ENCODE data around the gene CFI. TPM values are rescaled to one million over a fixed set of nuclear protein-coding genes. Genes with fewer than 3 reads are reported as not detected.

The CFI gene
- total and polyA plus RNA-seq, 2 of the 4 experiments (the other 2 are of a cell fraction), result 0.12 to 0.18 TPM

- peaks cover 20 to 31% of the 10 kb centered on the region in 2 experiments; a peak in 3 of 4 replicates for H3K79me1 ChIP-seq (ENCODE audit: low read depth in 1 of 2, low read length in 2 of 2)
- ChIA-PET CTCF (no interaction called here), POLR2A (ENCODE audit: unreplicated experiment) (no interaction called here)
- H2BK20ac ChIP-seq (ENCODE audit: low read depth, low read length), result no peak overlapping the region
- H3K4me1 ChIP-seq (ENCODE audit: control insufficient read depth, insufficient read depth, low read length), result 0 out of 2 replicates have a peak, but pooled peaks cover 1% of the 10 kb centered on the region
- no peaks in the 10 kb centered on the region for H4K20me1 ChIP-seq (ENCODE audit: insufficient read depth, low read length)
- no CpG with 5 or more reads among the region's 4 CpGs for WGBS, 2 experiments (ENCODE audit: extremely low coverage in 2 of 2, insufficient read length in 1 of 2)
- intact Hi-C loops (cut with micrococcal nuclease) (no loop called here), in situ Hi-C loops (cut with MboI; ENCODE audit: low sequenced_read_pairs) (loop anchor here (10.0 kb wide), 3 partner anchors 113 to 393 kb away; partner anchors contain the start of gene CASP6), dilution Hi-C loops (cut with HindIII; ENCODE audit: low sequenced_read_pairs, unreplicated experiment) (no loop called here)
- H2AK9ac ChIP-seq (replicated peaks; ENCODE audit: low read depth, low read length, poor library complexity), result no peak overlapping the region
- H3K27ac ChIP-seq (ENCODE audit: insufficient read depth, low read length), result no peak overlapping the region
- no TSS peak for BruUV-seq (replicated peaks)
- H3K36me3 ChIP-seq (ENCODE audit: control insufficient read depth, insufficient read depth, low read length), result peaks cover 12% of the 10 kb centered on the region
- ATAC-seq (ENCODE audit: low read depth), result no peak
- H2BK5ac ChIP-seq (ENCODE audit: low read depth, low read length, poor library complexity, severe bottlenecking), result no peak overlapping the region
- H3K9me1 ChIP-seq (ENCODE audit: insufficient read depth, low read length), result no peaks in the 10 kb centered on the region
- no peak overlapping the region for H3K4me3 ChIP-seq (ENCODE audit: insufficient read depth, low read depth, low read length)
- no peak overlapping the region for H2BK120ac ChIP-seq (ENCODE audit: low read depth, low read length)
- no peak overlapping the region for H2BK15ac ChIP-seq (ENCODE audit: low read depth, low read length)
- no peak overlapping the region for H3K23ac ChIP-seq (ENCODE audit: low read depth, low read length)
- no peak overlapping the region for H3K14ac ChIP-seq (replicated peaks; ENCODE audit: low read depth, low read length)
- no peak overlapping the region for H3K4ac ChIP-seq (ENCODE audit: low read depth, low read length)
- H3K9ac ChIP-seq (ENCODE audit: low read depth, low read length), result no peak overlapping the region
- no peak overlapping the region for H4K8ac ChIP-seq (ENCODE audit: low read depth in 2 of 2, low read length in 2 of 2)
- H3K56ac ChIP-seq (ENCODE audit: extremely low read depth, insufficient read depth, low read length), result no peak overlapping the region
- no peak overlapping the region for H2AK5ac ChIP-seq (ENCODE audit: low read depth, low read length)
- no peak for DNase-seq
- no peak overlapping the region for H3K18ac ChIP-seq (ENCODE audit: low read depth, low read length)
- no peak overlapping the region for H4K91ac ChIP-seq (ENCODE audit: insufficient read depth, low read depth, low read length)
- no peak overlapping the region for H2AFZ ChIP-seq (replicated peaks; ENCODE audit: low read length, poor library complexity)
- H3K9me3 ChIP-seq (ENCODE audit: control insufficient read depth, insufficient read depth, low read length), result no peaks in the 10 kb centered on the region
- no peak overlapping the region for H3K4me2 ChIP-seq (ENCODE audit: low read depth, low read length)
- H4K5ac ChIP-seq (ENCODE audit: low read depth, low read length), result no peak overlapping the region
- no peaks in the 10 kb centered on the region for H3K27me3 ChIP-seq (ENCODE audit: control insufficient read depth, insufficient read depth, low read length)
- TF ChIP-seq RAD21 (IDR thresholded peaks at IDR 0.05; ENCODE audit: low read length), result no peak
- TF ChIP-seq BHLHE40 (IDR thresholded peaks at IDR 0.05; ENCODE audit: low read depth, low read length), result no peak
- no peak for TF ChIP-seq CHD1 (IDR thresholded peaks at IDR 0.05; ENCODE audit: low read depth, low read length)
- no peak for TF ChIP-seq ELK1 (IDR thresholded peaks at IDR 0.05; ENCODE audit: borderline replicate concordance, low read depth, low read length)
- TF ChIP-seq RCOR1 (IDR thresholded peaks at IDR 0.05; ENCODE audit: insufficient replicate concordance, low read length), result no peak
- no peak for TF ChIP-seq POLR2A (IDR thresholded peaks at IDR 0.05; ENCODE audit: low read depth, low read length)
- no peak for TF ChIP-seq MAZ (IDR thresholded peaks at IDR 0.05; ENCODE audit: borderline replicate concordance, low read depth, low read length)
- TF ChIP-seq NFE2L2 (IDR thresholded peaks at IDR 0.05; ENCODE audit: low read depth, low read length), result no peak
- TF ChIP-seq CEBPB (IDR thresholded peaks at IDR 0.05; ENCODE audit: low read depth, low read length), result no peak
- TF ChIP-seq SMC3 (IDR thresholded peaks at IDR 0.05; ENCODE audit: low read depth, low read length), result no peak
Observed at GRCh38 chr4:109818268-109818667, 16.5 kb upstream of the CFI start.
